ENCODE results near the gene TMEM238L.
A peak's percentile ranks its signal among the peaks of the same experiment; 100 is the strongest.

DNA sequence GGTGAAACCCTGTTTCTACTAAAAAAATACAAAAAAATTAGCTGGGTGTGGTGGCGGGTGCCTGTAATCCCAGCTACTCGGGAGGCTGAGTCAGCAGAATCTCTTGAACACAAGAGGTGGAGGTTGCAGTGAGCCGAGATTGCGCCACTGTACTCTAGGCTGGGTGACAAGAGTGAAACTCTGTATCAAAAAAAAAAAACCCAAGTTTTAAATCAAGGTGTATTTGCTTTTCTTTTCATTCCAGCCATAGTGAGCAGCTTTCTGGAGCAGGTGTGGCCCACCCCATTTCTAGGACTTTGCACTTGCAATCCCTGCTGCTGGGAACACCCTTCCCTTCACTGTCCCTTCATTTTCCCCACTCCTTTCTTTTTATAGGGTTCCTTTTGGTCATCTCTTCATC is 28.8 kb downstream of the TMEM238L start:
- TF ChIP-seq POLR2A (IDR thresholded peaks at IDR 0.05; ENCODE audit: low read depth, low read length), result no peak
- TF ChIP-seq, protein P1, sequence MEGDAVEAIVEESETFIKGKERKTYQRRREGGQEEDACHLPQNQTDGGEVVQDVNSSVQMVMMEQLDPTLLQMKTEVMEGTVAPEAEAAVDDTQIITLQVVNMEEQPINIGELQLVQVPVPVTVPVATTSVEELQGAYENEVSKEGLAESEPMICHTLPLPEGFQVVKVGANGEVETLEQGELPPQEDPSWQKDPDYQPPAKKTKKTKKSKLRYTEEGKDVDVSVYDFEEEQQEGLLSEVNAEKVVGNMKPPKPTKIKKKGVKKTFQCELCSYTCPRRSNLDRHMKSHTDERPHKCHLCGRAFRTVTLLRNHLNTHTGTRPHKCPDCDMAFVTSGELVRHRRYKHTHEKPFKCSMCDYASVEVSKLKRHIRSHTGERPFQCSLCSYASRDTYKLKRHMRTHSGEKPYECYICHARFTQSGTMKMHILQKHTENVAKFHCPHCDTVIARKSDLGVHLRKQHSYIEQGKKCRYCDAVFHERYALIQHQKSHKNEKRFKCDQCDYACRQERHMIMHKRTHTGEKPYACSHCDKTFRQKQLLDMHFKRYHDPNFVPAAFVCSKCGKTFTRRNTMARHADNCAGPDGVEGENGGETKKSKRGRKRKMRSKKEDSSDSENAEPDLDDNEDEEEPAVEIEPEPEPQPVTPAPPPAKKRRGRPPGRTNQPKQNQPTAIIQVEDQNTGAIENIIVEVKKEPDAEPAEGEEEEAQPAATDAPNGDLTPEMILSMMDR (conservative IDR thresholded peaks at IDR 0.05; ENCODE audit: low read depth, low read length), result no peak
- TF ChIP-seq FOS (IDR thresholded peaks at IDR 0.05; ENCODE audit: low read depth, low read length), result no peak
- 0 out of 2 replicates have a peak, but pooled peaks have one; percentile 19 for TF ChIP-seq MAFK (IDR thresholded peaks at IDR 0.05; ENCODE audit: low read depth, low read length)
- no peak for TF ChIP-seq RFX5 (IDR thresholded peaks at IDR 0.05; ENCODE audit: low read depth, low read length)
- no peak for TF ChIP-seq USF2 (IDR thresholded peaks at IDR 0.05; ENCODE audit: low read depth, low read length)
- TF ChIP-seq CHD1 (IDR thresholded peaks at IDR 0.05; ENCODE audit: low read depth, low read length), result no peak
- TF ChIP-seq RAD21 (IDR thresholded peaks at IDR 0.05; ENCODE audit: low read length), result no peak
- TF ChIP-seq MAZ (IDR thresholded peaks at IDR 0.05; ENCODE audit: borderline replicate concordance, low read depth, low read length), result no peak
- no peak for TF ChIP-seq CEBPB (IDR thresholded peaks at IDR 0.05; ENCODE audit: low read depth, low read length)
- TF ChIP-seq BHLHE40 (IDR thresholded peaks at IDR 0.05; ENCODE audit: low read depth, low read length), result no peak
- TF ChIP-seq SMC3 (IDR thresholded peaks at IDR 0.05; ENCODE audit: low read depth, low read length), result no peak
- TF ChIP-seq, protein P2, sequence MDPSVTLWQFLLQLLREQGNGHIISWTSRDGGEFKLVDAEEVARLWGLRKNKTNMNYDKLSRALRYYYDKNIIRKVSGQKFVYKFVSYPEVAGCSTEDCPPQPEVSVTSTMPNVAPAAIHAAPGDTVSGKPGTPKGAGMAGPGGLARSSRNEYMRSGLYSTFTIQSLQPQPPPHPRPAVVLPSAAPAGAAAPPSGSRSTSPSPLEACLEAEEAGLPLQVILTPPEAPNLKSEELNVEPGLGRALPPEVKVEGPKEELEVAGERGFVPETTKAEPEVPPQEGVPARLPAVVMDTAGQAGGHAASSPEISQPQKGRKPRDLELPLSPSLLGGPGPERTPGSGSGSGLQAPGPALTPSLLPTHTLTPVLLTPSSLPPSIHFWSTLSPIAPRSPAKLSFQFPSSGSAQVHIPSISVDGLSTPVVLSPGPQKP (IDR thresholded peaks at IDR 0.05; ENCODE audit: borderline replicate concordance, low read depth, low read length), result no peak
- TF ChIP-seq MXI1 (IDR thresholded peaks at IDR 0.05; ENCODE audit: borderline replicate concordance, low read depth, low read length), result no peak

All from IMR-90 (cell line).